K562 (cell line): Measurements from ENCODE around the gene PGAP2. TPM values are rescaled to one million over a fixed set of nuclear protein-coding genes. Genes with fewer than 3 reads are reported as not detected.

Experiments used
- BRD9 ChIP-seq: fragments of 450-650 bp; IDR thresholded peaks from 2 replicates; pipeline ENCODE4 v1.6.1; 2018; ENCODE audit warnings: low read depth; ENCODE audit not compliant: partially characterized antibody
- CAMTA2 ChIP-seq: fragments of 250-450 bp; sonication (Bioruptor Pico); conservative IDR thresholded peaks from 2 replicates; pipeline ENCODE4 v1.5.1; 2022
- CREB3 ChIP-seq: fragments of 450-650 bp; conservative IDR thresholded peaks from 2 replicates; pipeline ENCODE4 v1.6.1; 2016; ENCODE audit warnings: missing genetic modification characterization, low read depth, mild to moderate bottlenecking, missing compliant biosample characterization, moderate library complexity
- DACH1 ChIP-seq: fragments of 450-650 bp; IDR thresholded peaks from 2 replicates; pipeline ENCODE4 v1.6.1; 2018; ENCODE audit not compliant: partially characterized antibody
- DPF2 ChIP-seq: fragments of 450-650 bp; IDR thresholded peaks from 2 replicates; pipeline ENCODE4 v1.6.1; 2016
- E2F4 ChIP-seq: sonication (generic); formaldehyde crosslinking; IDR thresholded peaks from 2 replicates; pipeline ENCODE4 v1.8.0; 2022; ENCODE audit warnings: mild to moderate bottlenecking, low read depth, missing genetic modification reagents
- FOS ChIP-seq: IDR thresholded peaks from 3 replicates; pipeline ENCODE4 v1.6.1; 2011; ENCODE audit not compliant: insufficient read length; ENCODE audit errors: extremely low read depth
- JUND ChIP-seq, 2 experiments: IDR thresholded peaks; 2 replicates in 1 of 2; 3 replicates in 1 of 2; pipeline ENCODE4 v1.6.1; 2011; ENCODE audit warnings: borderline replicate concordance in 2 of 2, low read depth in 2 of 2, low read length in 2 of 2, improper control_type of control experiment in 1 of 2, missing biosample characterization in 1 of 2, missing genetic modification characterization in 1 of 2, missing genetic modification reagents in 1 of 2
- NFIX ChIP-seq: fragments of 250-450 bp; sonication (Bioruptor Pico); IDR thresholded peaks from 2 replicates; pipeline ENCODE4 v1.4.0; 2020; ENCODE audit warnings: low read depth, mild to moderate bottlenecking, moderate library complexity
- RBBP5 ChIP-seq: fragments of 200-600 bp; sonication (generic); IDR thresholded peaks from 2 replicates; pipeline ENCODE4 v1.6.1; 2012; ENCODE audit warnings: borderline replicate concordance, mild to moderate bottlenecking, low read length, control low read depth, inconsistent platforms; ENCODE audit not compliant: insufficient read depth, poor library complexity, severe bottlenecking
- RERE ChIP-seq: sonication (generic); formaldehyde crosslinking; IDR thresholded peaks from 2 replicates; pipeline ENCODE4 v1.8.0; 2023; ENCODE audit warnings: missing genetic modification reagents, mild to moderate bottlenecking, borderline replicate concordance
- SIX5 ChIP-seq, 2 experiments: IDR thresholded peaks; 2 replicates each; pipeline ENCODE4 v1.6.1; 2011; ENCODE audit warnings: low read length in 2 of 2, borderline replicate concordance in 1 of 2, low read depth in 1 of 2, mild to moderate bottlenecking in 1 of 2, moderate library complexity in 1 of 2; ENCODE audit not compliant: insufficient read depth in 1 of 2
- SLC30A9 ChIP-seq: fragments of 250-450 bp; sonication (Bioruptor Pico); IDR thresholded peaks from 2 replicates; pipeline ENCODE4 v1.8.0; 2022; ENCODE audit warnings: mild to moderate bottlenecking, moderate library complexity
- SREBF2 ChIP-seq: sonication (generic); formaldehyde crosslinking; IDR thresholded peaks from 2 replicates; pipeline ENCODE4 v1.4.0; 2020; ENCODE audit warnings: mild to moderate bottlenecking, missing genetic modification reagents
- SRSF9 ChIP-seq: fragments of 200-400 bp; formaldehyde crosslinking; IDR thresholded peaks from 2 replicates; pipeline ENCODE4 v1.6.1; 2017; ENCODE audit warnings: low read depth, low read length, borderline replicate concordance
- STAT5A ChIP-seq: IDR thresholded peaks from 2 replicates; pipeline ENCODE4 v1.6.1; 2012; ENCODE audit warnings: low read length, inconsistent platforms, borderline replicate concordance
- ZBTB8A ChIP-seq: fragments of 450-650 bp; IDR thresholded peaks from 2 replicates; pipeline ENCODE4 v1.6.1; 2018; ENCODE audit warnings: mild to moderate bottlenecking, moderate library complexity; ENCODE audit not compliant: partially characterized antibody
- ZNF311 ChIP-seq: fragments of 250-450 bp; sonication (Bioruptor Pico); IDR thresholded peaks from 2 replicates; pipeline ENCODE4 v1.4.0; 2020; ENCODE audit warnings: mild to moderate bottlenecking, moderate library complexity
- ZNF408 ChIP-seq: fragments of 250-450 bp; sonication (Bioruptor Pico); IDR thresholded peaks from 2 replicates; pipeline ENCODE4 v1.4.0; 2020; ENCODE audit warnings: low read depth, mild to moderate bottlenecking, moderate library complexity
- ZNF511 ChIP-seq: sonication (generic); formaldehyde crosslinking; IDR thresholded peaks from 2 replicates; pipeline ENCODE4 v1.8.0; 2022; ENCODE audit warnings: mild to moderate bottlenecking, missing genetic modification reagents
- ZNF57 ChIP-seq: fragments of 450-650 bp; formaldehyde crosslinking; IDR thresholded peaks from 2 replicates; pipeline ENCODE4 v1.4.0; 2020; ENCODE audit warnings: mild to moderate bottlenecking, moderate library complexity
- polyA plus RNA-seq, 8 experiments: library from polyadenylated mRNA; depleted of rRNA in 4 of 8; stranded (reverse) in 5 of 8; unstranded in 3 of 8; fragments of >200 nt; fragmentation: Nextera tagmentation in 2 of 8; fragmentation: Illumina TruSeq in 1 of 8; extraction: Ambion mirVana in 2 of 8; extraction: Trizol in 1 of 8; gene quantifications; 2 replicates each; pipeline versions ENCODE4 v1.2.1 to v1.2.3, GENCODE V29; 2011 to 2014; ENCODE audit warnings: inconsistent platforms in 1 of 8, missing spikeins in 1 of 8
- total RNA-seq, 7 experiments: library from RNA; depleted of rRNA in 6 of 7; stranded (reverse); fragments of >200 nt in 6 of 7; fragmentation: Illumina TruSeq in 2 of 7; extraction: Trizol in 2 of 7; gene quantifications; 2 replicates each; pipeline versions ENCODE4 v1.2.1 to v1.2.3, GENCODE V29; 2011 to 2021; ENCODE audit warnings: low replicate concordance in 1 of 7

PGAP2 gene
- total and polyA plus RNA-seq, 9 of the 15 experiments (the other 6 are each of a cell fraction or from before 2014, with no cell fraction given) = 17.9 to 47.2 (median 33.7) TPM

- TF ChIP-seq ZNF511 (CRISPR knock-in tag) (no peak), DPF2 (no peak; the same call in 1 of the 2 replicates), FOS (no peak), NFIX (no peak), RBBP5 (no peak), DACH1 (no peak), BRD9 (no peak), CREB3 (tag) (no peak), ZBTB8A (no peak), SLC30A9 (no peak), CAMTA2 (CRISPR knock-in tag) (no peak), SREBF2 (CRISPR knock-in tag) (no peak), E2F4 (CRISPR knock-in tag) (no peak), ZNF408 (CRISPR knock-in tag) (no peak), SRSF9 (no peak), ZNF57 (CRISPR knock-in tag) (no peak), ZNF311 (CRISPR knock-in tag) (no peak), RERE (no peak), STAT5A (no peak), JUND (IDR thresholded peaks at IDR 0.05; ENCODE audit: borderline replicate concordance, low read depth, low read length) (peak; percentile 62; the same call in 1 of the 2 replicates), JUND (tag; IDR thresholded peaks at IDR 0.05; ENCODE audit: borderline replicate concordance, low read depth, low read length) (no peak; the same call in 2 of the 3 replicates), SIX5 (IDR thresholded peaks at IDR 0.05; ENCODE audit: borderline replicate concordance in 1 of 2, insufficient read depth in 1 of 2, low read depth in 1 of 2, low read length in 2 of 2) (no peak)
Measured at GRCh38 chr11:3837793-3838192, 29.4 kb downstream of the PGAP2 start (continued).
